ENCODE measurements around the gene SLC41A1.

SLC41A1 gene

DNA sequence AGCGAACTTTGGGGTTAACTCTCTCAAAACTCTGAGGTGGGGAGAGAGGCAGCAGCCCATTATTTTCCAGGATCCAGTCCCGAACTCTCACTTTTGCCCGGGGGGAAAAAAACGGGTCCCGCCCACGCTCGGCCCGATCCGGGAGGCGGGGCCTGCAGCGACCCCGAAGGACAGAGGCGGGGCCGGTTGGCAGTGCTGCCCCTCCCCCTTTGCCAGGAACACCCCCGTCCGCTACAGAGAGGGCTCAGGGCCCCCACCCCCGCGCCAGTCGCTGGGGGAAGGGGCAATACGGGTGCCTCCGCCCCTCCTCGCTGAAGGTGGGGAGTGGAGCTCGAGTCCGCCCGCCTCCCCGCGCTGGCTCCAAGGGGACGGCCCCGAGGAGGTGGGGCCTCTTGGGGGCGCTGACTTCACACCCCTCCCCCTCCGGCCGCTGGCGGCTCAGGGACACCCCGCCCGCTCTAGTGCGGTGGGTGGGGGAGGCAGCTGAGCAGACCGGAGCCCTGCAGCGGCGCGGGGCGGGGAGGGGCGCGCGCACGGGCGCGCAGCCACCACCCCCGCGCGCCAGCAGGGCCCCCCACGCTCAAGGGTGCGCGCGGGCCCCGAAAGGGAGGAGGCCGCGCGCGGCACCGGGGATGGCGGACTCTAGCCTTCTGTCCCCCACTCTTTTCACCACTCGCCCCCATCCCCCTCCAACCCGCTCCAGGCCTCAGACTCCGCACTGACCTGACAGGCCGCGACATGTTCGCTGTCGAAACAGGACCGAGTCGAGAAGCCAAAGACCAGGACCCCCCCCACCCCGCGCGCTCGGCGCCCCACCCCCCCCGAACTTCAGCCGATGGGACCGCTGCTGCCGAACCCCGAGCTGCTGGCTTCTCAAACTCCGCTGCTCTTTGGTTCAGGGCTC, 63.5 kb downstream of the SLC41A1 start:
- DNase-seq, result peak; percentile 94

DNA sequence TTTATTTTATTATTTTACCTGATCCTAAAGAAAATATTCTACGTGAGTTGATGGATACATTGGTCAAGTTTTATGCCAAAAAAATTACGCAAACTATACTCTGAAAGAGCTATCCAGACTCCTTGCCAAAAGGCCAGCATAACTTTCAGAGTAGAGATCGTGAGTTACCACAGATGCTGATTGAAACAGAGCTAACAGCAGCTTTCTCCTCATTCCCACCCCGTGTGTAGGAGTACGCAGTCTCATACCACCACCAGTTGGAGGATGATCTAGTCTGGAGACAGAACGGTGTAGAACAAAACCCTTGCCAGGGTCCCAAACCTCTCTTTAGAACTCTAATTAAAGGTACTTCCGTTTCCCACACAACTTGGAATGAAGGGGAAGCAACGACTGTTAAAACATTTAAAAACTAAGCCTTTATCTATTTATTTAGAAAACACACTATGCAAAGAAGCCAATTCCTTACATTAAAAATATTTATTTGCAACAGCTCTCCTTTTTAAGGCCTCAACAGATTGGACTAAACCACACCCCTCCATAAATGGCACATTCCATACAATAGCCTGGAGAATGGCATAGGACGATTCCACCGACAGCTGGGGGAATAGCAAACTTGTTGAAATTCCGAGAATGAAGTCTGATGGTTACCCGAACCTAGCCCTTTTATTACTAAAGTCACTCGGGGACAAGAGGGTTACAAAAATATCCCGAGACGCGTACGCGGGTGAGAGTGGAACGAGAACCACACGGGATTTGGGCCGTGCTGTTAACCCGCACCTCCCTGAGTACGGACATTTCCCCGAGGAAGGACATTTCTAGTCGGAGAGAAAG, 64.4 kb downstream of the SLC41A1 start:
- DNase-seq, result no peak

DNA sequence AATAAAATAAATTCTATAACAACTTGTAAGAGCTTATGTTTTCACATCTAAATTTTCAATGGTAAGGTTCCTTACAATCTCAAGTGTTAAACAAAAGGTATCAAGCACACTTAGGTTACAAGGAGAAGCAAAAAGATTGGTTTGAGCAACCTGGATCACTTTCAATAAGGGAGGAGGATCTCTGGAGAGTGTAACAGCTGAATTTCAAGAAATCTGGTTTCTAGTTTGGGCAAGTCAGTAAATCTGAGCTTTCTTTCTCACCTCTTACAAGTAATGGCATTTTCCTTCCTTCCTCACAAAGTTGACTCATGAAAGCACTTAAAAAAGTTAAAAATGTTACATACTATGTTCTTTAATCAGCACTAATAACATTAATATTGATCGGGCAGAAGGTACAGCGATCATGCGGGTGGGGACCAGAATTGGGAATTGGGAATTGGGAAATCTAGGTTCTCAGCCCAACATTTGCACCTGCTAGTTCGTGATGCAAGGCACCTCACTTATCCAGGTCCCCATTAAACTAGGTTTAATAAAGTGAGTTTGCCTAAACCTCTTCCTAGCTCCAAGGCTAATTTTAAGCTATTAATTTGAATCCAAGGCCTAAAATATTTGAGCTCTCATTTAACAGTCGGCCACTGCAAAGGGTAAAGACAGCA, 66.1 kb downstream of the SLC41A1 start:
- DNase-seq, result no peak

DNA sequence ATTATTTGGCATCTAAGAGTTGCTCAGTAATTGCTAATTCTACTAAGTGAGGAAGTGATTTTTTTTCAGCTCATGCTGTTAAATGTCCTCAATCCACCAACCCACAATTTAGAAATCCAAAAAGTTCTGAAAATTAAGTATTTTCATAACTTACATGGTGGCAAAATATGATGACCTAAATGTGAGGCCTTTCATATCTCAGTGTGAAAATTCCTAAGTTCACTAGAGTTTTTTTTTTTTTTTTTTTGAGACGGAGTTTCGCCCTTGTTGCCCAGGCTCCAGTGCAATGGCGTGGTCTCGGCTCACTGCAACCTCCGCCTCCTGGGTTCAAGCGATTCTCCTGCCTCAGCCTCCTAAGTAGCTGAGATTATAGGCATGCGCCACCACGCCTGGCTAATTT, 68.6 kb downstream of the SLC41A1 start:
- DNase-seq, result no peak

DNA sequence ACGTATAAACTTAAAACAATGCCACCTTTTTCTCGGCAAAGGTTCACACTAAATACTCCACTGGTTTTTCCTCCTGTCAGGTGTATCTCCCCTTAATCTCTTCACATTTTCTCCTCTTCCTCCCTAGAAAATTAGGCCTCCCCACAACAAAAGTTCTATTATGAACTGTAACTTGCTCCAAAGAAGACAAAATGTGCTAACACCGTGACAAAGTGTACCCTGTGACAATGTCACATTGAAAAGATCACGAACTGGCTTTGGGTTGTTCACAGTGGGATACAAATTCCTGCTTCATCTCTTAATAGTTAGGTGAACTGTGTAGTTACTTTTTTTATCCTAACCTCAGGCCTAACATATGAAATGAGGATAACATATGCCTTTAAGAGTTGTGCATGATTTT, 69.0 kb downstream of the SLC41A1 start:
- DNase-seq, result no peak

DNA sequence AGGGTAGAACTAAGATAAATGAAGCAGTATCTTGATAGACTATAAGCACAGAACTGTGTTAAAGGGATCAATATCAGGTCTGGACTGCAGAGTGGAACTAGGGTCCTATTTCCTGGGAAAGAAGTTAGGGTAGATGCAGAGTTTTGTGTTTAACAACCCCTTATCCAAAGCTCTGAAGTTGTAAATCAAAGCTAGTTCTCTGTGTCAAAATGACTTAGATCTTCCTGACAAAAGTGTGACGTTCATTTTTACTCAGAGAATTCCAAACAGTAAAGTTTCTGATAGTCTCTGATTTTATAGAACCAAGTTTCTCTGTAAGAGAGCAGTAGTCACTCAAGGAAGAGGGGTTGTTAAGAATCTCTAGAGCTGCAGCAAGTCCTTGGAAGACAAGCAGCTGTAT, 71.3 kb downstream of the SLC41A1 start:
- DNase-seq, result no peak

DNA sequence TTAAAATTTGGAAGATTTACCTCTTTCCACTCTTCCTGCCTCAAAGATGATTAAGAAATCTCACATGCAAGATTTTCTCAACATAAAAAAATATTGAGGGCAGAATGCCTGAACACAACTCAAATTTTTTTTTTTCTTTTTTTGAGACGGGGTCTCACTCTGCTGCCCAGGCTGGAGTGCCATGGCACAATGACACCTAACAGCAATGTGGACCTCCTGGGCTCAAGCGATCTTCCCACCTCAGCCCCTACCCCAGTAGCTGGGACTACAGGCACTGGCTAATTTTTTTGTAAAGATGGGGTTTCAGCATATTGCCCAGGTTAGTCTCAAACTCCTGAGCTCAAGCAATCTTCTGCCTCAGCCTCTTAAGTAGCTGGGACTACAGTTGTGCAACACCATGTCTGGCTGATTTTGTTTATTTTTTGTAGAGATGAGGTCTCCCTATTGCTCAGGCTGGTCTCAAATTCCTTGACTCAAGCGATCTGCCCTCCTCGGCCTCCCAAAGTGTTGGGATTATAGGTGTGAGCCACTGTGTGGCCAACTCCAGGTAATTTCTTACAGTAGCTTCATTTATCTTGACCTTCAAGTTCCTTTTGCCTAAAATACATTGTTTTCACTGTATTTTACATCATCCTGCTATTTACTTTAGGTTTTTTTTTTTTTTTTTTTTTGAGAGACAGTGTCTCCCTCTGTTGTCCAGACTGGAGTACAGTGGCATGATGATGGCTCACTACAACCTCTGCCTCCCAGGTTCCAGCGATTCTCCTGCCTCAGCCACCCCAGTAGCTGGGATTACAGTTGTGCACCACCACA, 73.4 kb downstream of the SLC41A1 start:
- no peak for DNase-seq

All from NCI-H2029 (cell line).